ENCODE results near the gene ASCC1.

The ASCC1 gene

GRCh38 chr10:72062382-72062781 is 153.7 kb downstream of the ASCC1 start:
- no peak overlapping the region for H3K4me2 ChIP-seq (ENCODE audit: low read depth, low read length, poor library complexity, severe bottlenecking)
- TF ChIP-seq, protein P1, sequence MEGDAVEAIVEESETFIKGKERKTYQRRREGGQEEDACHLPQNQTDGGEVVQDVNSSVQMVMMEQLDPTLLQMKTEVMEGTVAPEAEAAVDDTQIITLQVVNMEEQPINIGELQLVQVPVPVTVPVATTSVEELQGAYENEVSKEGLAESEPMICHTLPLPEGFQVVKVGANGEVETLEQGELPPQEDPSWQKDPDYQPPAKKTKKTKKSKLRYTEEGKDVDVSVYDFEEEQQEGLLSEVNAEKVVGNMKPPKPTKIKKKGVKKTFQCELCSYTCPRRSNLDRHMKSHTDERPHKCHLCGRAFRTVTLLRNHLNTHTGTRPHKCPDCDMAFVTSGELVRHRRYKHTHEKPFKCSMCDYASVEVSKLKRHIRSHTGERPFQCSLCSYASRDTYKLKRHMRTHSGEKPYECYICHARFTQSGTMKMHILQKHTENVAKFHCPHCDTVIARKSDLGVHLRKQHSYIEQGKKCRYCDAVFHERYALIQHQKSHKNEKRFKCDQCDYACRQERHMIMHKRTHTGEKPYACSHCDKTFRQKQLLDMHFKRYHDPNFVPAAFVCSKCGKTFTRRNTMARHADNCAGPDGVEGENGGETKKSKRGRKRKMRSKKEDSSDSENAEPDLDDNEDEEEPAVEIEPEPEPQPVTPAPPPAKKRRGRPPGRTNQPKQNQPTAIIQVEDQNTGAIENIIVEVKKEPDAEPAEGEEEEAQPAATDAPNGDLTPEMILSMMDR (IDR thresholded peaks at IDR 0.05; ENCODE audit: insufficient read depth, low read length, poor library complexity, severe bottlenecking): no peak
- TF ChIP-seq EZH2phosphoT487 (conservative IDR thresholded peaks at IDR 0.05; ENCODE audit: low read length): no peak
- no peaks in the 10 kb centered on the region for H3K36me3 ChIP-seq (ENCODE audit: low read length)
- H3K27ac ChIP-seq (ENCODE audit: low read depth, low read length): no peak overlapping the region
- H2AFZ ChIP-seq (ENCODE audit: low read depth, low read length, severe bottlenecking): no peak overlapping the region
- H3K9me2 ChIP-seq (replicated peaks; ENCODE audit: insufficient read depth, low read length): no peaks in the 10 kb centered on the region
- H3K9ac ChIP-seq (ENCODE audit: low read length): no peak overlapping the region
- H3K9me3 ChIP-seq (ENCODE audit: insufficient read depth, low read length): no peaks in the 10 kb centered on the region
- no peaks in the 10 kb centered on the region for H3F3A ChIP-seq (ENCODE audit: insufficient read depth)
- H3K79me2 ChIP-seq (ENCODE audit: insufficient read depth, low read length): no peaks in the 10 kb centered on the region
- H3K27me3 ChIP-seq (ENCODE audit: low read length): no peaks in the 10 kb centered on the region
- H4K20me1 ChIP-seq (ENCODE audit: low read depth, low read length): no peaks in the 10 kb centered on the region
- H3K4me3 ChIP-seq (ENCODE audit: insufficient read depth, low read length, poor library complexity, severe bottlenecking): no peak overlapping the region

DNA sequence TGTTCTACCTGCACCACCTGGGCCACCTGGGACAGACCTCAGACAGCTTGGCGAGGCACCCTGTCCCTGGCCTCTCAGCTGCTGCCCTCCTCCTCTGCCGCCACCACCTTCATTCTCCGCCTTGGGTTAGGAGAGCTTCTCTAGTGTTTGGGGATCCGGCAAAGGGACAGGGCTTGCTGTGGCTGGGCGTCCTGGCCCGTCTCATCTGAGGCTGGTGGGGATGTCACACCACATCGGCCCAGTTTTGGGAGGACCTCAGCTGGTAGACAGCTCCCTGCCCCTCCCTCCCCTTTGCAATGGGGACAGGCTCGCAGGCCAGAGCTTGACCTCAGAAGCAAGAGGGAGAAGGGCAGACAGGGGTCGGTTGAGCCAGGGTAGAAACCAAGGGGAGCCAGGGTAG is 154.1 kb downstream of the ASCC1 start:
- Histone ChIP-seq H4K20me1 (ENCODE audit: low read depth, low read length) (no peaks in the 10 kb centered on the region), H3K4me3 (ENCODE audit: insufficient read depth, low read length, poor library complexity, severe bottlenecking) (no peak overlapping the region), H3K4me2 (ENCODE audit: low read depth, low read length, poor library complexity, severe bottlenecking) (no peak overlapping the region), H2AFZ (ENCODE audit: low read depth, low read length, severe bottlenecking) (no peak overlapping the region), H3K9me2 (replicated peaks; ENCODE audit: insufficient read depth, low read length) (no peaks in the 10 kb centered on the region), H3F3A (ENCODE audit: insufficient read depth) (no peaks in the 10 kb centered on the region), H3K9me3 (ENCODE audit: insufficient read depth, low read length) (no peaks in the 10 kb centered on the region), H3K27ac (ENCODE audit: low read depth, low read length) (no peak overlapping the region), H3K9ac (ENCODE audit: low read length) (no peak overlapping the region), H3K79me2 (ENCODE audit: insufficient read depth, low read length) (no peaks in the 10 kb centered on the region), H3K27me3 (ENCODE audit: low read length) (no peaks in the 10 kb centered on the region), H3K36me3 (ENCODE audit: low read length) (no peaks in the 10 kb centered on the region)
- no peak for TF ChIP-seq EZH2phosphoT487 (conservative IDR thresholded peaks at IDR 0.05; ENCODE audit: low read length)
- TF ChIP-seq, protein P1 (IDR thresholded peaks at IDR 0.05; ENCODE audit: insufficient read depth, low read length, poor library complexity, severe bottlenecking): no peak

DNA sequence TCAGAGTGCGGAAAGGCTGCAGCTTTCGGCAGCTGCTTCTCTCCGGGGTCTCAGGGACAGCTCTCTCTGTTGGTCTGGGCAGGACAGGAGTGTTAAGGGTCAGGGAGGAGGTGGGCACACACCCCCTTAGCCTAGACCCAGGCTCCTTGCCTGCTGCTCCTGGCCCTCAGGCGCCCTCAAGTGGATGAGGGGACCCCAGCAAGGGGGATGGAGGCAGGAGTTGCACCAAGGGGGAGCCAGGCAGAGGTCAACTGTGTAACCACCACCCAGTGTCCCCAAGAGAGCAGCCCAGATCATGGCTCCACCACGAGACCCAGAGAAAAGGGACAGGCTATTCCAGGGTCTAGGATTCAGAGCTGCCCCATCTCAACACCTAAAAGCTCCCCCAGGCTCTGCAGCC is 154.6 kb downstream of the ASCC1 start:
- Histone ChIP-seq H3K9me2 (replicated peaks; ENCODE audit: insufficient read depth, low read length) (no peaks in the 10 kb centered on the region), H2AFZ (ENCODE audit: low read depth, low read length, severe bottlenecking) (no peak overlapping the region), H3K4me2 (ENCODE audit: low read depth, low read length, poor library complexity, severe bottlenecking) (no peak overlapping the region), H3K9me3 (ENCODE audit: insufficient read depth, low read length) (no peaks in the 10 kb centered on the region), H3K4me3 (ENCODE audit: insufficient read depth, low read length, poor library complexity, severe bottlenecking) (no peak overlapping the region), H3K9ac (ENCODE audit: low read length) (no peak overlapping the region), H3F3A (ENCODE audit: insufficient read depth) (no peaks in the 10 kb centered on the region), H3K36me3 (ENCODE audit: low read length) (no peaks in the 10 kb centered on the region), H4K20me1 (ENCODE audit: low read depth, low read length) (no peaks in the 10 kb centered on the region), H3K27ac (ENCODE audit: low read depth, low read length) (no peak overlapping the region), H3K27me3 (ENCODE audit: low read length) (no peaks in the 10 kb centered on the region), H3K79me2 (ENCODE audit: insufficient read depth, low read length) (no peaks in the 10 kb centered on the region)
- no peak for TF ChIP-seq EZH2phosphoT487 (conservative IDR thresholded peaks at IDR 0.05; ENCODE audit: low read length)
- TF ChIP-seq, protein P1 (IDR thresholded peaks at IDR 0.05; ENCODE audit: insufficient read depth, low read length, poor library complexity, severe bottlenecking): peak; percentile 29

All from SU-DHL-6 (cell line).